NCI-H2227 (cell line): ENCODE measurements around the gene ATP10B.
"Not testable (repeated sequence)": the region's sequence is repeated elsewhere in the genome, so short reads cannot be mapped to it uniquely, and the experiment has no call there.

Experiments
- DNase-seq: peaks from one replicate; lab custom pipeline; 2025; ENCODE audit not compliant: unreplicated experiment; lab: John Stamatoyannopoulos, UW

ATP10B gene

DNA sequence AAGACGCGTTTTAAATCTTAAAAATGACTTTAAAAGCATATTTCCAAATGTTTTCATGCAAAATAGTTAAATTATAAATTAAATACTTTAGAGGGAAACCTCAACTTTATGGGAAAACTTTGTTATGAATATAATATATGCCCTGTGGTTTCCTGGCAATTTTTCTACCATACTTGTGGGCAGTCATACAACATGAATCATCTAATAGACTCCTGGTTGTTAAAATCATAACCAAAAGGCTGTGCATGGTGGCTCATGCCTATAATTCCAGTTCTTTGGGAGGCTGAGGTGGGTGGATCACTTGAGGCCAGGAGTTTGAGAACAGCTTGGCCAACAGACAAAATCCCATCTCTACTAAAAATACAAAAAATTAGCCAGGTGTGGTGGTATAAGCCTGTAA is 18.2 kb downstream of the ATP10B start:
- DNase-seq = no peak

DNA sequence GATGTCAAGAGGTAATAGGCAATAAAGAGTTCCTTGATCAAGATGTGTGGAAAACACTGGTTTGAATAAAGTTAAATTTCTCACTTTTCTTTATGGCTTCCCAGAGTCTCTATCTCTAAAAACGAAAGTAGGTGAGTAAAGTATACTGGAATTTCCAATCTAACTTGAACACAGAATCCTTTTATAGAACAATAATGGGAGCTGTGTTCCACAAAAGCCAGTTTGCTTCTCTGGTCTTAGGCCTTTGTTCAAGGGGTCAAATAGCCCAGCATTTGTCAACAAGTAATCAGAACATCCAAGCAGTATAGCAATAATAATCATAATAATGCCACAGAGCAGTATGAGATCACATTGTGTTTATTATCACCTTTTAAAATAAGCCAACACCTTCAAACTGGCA is 20.2 kb downstream of the ATP10B start:
- no peak for DNase-seq

DNA sequence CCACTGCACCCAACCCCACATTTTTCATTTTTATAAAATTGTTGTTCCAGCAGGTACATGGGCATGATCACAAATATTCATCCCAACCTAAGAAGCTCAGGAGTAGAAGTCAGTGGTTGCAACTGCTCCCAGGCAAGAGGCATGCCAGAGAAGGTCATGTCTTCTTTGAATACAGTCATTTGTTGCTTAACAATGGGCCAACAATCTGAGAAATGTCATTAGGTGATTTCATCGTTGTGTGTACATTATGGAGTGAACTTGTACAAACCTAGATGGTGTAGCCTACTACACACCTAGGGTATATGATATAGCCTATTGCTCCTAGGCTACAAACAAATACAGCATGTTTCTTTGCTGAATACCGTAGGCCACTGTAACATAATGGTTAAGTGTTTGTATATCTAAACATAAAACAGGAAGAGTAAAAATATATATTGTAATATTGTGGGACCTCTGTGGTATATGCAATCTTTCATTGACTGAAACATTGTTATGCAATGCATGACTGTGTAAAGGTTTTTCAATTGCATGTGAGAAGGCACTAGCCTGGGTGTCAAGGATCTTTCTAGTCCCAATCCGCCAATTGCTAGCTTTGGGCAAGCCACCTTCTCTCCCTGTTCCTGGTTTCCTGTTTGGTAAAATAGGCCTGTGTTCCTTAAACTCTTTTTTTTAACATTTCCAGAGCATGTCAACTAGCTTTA is 27.6 kb downstream of the ATP10B start:
- DNase-seq = no peak

DNA sequence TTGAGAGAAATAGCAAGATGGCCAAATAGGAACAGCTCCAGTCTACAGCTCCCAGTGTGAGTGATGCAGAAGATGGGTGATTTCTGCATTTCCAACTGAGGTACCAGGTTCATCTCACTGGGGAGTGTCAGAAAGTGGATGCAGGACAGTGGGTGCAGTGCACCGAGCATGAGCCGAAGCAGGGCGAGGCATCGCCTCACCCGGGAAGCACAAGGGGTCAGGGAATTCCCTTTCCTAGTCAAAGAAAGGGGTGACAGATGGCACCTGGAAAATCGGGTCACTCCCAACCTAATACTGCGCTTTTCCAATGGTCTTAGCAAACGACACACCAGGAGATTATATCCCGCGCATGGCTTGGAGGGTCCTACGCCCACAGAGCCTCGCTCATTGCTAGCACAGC is 39.0 kb downstream of the ATP10B start:
- DNase-seq = not testable (repeated sequence)

DNA sequence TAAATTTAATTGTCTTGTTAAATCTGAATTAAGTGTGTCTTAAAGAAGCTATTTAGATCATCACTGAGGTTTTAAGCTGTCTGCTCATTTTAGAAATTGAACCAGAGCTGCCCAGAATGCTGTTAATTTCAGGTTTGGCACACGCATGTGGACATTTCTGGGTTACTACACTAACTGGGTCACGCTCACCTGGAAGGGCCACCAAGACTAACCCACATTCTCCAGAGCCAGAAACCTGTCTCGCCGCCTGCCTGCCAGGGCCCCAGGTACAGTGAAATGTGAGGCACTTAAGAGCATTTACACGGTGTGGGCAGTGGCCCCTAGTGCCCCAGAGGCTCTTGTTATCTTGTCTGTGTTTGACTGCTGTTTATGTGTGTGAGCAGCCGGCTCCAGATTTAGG is 46.6 kb downstream of the ATP10B start:
- no peak for DNase-seq

DNA sequence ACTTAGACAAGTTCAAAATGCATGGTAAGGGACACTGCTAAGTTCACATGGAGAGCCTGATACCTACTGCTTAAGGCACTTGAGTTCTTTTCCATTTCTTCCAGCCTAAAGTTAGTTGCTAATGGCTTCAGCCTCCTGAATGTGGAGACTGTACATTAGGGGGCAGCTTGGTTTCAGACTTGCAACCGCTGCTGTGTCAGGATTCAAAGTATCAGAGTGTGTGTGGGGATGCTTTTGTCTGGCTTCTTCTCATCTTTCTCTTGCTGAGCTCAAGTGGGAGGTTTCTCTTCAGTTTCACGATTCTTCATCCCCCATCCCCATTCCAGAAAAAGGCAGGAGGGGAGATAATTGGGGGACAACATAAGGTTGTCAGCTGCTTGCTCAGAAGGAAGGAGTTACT is 49.4 kb downstream of the ATP10B start:
- DNase-seq = no peak

DNA sequence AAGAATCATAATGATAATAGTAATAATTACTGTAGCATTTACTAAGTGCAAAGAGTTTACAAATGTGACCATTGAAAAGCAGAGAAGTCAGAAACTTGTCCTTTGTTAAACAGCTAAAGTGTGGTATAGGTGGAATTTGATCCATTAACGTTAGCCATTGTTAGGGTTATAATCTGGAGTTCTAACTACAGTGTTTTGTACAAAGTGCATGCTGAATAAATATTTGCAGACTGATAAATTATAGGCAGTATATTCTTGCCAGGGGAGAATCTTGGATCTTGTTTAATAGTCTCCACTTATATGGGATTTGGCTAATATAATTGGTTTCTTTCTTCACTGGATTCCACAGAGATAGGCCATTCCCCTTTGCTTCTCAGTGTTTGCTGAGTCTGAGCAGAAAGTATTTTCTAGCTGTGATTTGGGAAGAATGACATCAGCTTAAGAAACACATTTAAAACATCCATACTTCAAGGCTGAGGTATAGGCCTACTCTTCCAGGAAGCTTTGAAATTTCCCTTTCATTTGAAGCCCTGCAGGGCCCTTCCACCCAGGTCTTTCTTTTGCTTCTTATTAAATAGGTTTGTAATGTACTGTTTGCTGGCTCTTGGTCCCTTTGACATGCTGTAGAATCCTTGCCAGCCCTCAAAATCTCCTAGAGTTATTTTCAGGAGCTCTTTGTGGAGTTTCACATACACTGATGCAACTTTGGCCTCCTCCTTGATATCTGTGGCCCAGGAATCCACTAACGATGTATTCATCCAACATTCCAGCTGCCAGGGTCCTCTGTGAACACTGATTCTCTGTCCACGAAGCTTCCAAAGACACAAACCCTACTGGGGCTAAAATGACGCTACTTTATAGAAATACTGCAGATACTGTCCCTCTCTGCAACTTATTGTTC is 51.4 kb downstream of the ATP10B start:
- DNase-seq = no peak

DNA sequence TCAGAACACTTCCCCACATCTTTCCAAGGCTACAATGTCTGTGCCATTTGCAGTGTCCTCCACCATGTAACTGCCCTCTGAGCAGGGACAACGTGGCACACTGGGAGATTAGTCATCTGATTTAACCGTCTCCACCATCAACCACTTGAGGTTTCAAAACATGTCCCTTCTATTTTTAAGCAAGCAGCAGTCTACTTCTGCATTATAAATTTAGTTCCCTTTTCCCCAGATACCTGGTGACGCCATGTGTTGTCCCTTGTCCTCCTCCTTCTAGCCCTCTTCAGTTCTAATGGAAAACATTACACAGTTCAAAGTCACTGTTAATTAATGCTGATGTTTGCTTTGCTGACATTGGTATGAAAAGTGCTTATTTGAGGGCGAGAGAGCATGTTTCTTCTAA is 52.8 kb downstream of the ATP10B start:
- DNase-seq = no peak

DNA sequence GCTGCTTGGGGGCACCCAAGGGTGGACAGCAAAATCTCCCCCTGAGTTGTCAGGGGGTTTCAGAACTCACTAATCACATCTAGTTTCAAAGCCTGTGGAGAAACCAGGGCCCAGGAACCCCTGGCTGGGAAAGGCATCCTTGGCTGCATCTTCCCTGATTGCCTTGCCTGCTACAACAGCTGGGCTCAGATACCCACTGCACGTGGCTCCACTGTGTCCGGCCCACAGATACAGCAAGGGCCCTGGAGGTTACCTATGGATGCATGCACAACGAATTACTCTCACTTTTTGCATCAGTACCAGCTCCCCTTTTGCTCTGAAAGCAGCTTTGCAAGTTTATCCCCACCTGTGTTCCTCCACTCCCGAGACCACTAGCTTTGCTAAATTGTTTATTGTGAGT is 55.0 kb downstream of the ATP10B start:
- no peak for DNase-seq

DNA sequence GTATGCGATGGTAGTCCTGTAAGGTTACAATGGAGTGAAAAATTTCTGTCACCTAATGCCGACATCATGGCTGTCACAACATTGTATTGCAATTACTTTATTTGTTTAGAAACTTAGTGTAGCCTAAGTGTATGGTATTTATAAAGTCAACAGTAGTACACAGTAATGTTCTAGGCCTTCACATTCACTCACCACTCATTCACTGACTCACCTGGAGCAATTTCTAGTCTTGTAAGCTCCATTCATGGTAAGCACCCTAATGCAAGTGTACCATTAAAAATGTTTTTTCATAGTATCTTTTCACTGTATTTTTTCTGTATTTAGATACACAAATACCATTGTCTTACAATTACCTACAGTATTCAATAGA is 58.5 kb downstream of the ATP10B start:
- DNase-seq = no peak

DNA sequence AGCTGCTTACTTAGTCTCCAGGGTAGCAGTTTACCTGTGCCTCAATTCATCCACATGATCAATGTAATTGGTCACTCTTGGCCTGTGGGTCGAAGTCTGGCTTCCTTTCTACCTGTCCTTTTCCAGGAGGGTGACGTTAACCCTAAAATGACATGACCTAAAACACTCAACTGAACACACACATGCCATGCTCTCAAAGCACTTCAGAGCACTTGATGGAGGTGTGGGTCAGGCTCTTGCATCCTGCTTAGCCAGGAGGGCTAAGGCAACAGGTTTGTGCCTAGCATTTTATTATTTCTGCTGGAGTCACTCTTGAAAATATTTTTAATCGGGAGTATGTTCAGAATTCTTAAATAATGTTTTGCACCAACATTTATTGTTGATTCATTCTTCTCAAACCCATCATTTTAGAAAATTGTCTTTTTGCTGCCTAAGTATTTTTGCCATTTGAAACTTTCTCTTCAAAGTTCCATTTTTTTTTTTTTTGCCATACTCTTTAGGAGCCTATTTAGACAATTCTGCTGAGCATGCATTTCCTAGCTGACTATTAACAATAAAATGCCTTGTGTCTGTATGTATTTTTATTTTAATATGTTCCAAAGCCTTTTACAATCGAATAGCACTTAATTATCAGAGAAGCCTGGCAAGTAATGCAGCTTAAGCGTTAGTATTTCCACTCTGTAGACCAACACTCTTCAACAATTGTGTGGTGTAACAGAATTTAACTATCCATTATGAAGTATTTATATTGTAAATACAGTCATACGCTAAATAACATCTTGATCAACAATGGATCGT is 59.1 kb downstream of the ATP10B start:
- DNase-seq = no peak

DNA sequence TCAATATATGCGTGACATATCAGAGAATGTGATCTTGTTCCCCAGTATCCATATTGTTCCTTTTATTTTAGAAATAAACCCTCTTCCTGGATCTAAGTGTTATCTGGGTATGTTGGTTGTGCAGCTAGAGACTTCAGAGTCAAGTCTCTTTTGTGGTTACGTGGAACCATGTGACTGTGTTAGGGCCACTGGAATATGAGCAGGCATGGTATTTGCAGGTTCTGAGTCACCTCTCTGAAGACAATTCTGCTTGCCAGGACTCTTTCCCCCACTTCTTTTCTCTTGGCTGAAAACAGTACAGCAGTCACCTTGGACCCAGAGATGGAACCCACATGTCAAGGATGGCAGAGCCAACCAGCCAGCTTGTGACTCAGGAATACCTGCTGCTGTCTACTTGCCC is 59.7 kb downstream of the ATP10B start:
- DNase-seq = no peak

DNA sequence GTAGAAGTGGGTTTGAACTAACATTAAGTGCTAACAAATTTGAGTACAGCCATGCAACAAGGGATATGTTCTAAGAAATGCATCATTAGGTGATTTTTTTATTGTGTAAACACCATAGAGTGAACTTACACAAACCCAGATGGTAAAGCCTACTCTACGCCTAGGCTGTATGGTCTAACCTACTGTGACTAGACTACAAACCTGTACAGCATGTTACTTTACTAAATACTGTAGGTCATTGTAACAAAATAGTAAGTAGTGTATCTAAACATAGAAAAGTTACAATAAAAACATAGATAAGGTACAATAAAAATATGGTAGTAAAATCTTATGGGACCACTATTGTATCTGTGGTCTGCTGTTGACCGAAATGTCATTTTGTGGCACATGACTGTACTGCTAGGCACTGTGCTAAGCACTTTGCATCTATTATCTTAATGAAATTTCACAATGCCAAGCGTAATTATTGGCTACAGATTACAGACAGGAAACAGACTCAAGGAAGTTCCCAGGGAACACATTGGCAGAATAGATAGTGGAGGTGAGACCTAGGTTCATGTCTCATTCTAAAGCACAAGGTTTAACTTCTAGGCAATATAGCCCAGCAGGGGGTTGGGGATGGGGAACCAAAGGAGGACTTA is 62.7 kb downstream of the ATP10B start:
- no peak for DNase-seq

DNA sequence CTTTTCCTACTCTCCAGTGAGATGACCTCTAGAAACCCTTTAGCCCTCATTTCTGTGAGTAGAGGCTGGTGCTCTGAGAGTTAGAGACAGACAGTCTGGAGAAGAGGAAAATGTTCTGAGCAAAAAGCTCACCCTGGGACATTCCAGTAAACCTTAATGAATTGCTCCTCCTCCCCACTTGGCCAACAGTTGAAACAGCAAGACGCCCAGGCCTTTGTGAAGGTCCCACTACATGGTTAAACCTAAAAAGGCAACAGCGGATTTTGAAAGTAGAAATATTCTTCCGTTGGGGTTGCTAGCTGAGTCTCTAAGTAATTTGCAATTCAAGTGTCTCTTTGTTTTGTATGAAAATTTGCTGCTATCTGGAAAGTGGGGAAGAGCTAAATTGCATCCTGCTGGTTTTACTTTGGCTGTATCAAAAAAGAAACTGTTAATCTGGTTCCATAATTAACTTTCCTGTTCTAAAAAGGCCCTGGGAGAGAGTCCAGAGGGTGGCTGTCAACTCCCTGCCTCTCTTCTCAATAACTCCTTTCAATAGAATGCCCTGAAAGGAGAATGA is 63.8 kb downstream of the ATP10B start:
- DNase-seq = no peak

DNA sequence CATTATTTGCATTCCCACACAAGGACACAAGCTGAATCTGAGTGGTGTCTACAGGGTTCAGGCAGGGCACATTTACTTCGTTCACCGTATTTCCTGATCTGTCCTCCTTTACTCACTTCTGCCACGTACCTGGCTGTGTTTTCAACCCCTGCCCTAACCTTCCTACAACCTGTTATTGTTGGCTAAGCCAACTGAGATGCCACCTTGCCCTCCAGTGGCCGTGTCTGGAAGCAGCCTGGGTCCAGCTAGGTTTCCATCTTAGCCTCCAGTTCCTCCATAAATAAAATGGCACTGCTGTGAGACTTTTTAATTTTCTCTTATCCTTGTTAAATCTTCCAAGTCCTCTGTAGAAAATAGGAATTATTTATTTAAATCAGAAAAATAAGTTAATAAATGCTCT is 64.8 kb downstream of the ATP10B start:
- DNase-seq = no peak

DNA sequence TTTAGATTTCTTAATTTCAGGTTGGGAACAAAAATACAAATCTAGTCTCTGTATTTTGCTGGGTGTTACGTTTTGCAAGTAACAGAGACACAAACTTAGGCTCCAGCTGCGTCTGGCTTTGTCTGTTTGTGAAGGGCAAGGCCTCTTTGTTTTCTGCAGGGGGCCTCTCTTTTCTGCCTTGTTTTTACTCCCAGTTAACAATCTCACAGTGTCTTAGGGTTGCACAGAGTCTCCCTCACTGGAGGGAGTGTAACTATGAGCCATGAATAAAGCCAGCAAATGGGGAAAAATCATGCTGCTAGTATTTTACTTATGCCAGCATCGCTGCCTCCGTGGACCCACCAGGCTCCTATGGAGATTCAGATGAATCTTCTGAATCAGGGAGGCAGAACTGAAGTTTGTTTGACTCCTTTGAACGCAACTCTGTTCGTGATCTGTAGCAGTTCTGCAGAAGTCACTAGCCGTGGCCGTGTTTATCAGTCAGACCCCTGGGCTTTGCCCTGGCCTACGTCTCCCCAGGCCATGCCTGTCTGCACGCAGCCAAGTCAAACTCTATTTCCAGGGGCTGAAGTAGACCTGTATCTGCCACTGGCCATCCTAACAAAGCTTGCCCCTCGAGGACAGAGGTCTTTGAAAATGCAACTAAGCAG is 77.2 kb downstream of the ATP10B start:
- no peak for DNase-seq

DNA sequence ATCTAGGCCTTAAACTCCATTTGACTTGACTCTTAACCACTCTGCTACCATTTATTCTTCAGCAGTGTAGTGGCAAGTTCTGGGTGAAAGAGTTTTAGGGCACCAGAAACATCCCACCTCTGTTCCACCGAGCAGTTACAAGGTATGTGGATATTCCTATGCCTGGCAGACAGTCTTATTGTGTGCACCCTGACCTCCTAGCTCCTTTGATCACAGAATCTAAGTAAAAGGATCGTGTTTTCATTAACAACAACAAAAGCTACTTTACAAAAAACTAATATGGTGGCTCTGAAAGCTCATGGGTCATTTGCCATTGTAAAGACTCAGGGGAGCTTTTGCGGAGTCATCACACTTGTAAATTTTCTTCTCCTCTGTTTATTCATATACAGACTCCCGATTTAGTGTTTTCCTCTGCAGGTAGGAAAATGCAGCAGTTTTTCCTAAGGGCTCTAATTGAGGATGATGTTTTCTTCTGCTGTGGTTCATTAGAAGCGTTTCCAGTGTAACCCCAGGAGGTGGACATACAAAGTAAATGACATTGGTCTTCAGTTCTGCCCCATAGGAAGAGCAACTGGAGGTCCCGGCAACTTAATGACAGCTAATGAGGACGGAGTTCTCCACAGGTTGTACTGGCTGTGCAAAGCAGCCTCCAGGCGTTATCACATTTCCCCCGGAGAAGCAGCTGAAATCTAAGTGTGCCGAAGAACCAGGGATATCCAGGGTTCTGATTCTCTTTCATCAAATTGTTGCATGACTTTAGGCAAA is 78.2 kb downstream of the ATP10B start:
- no peak for DNase-seq

DNA sequence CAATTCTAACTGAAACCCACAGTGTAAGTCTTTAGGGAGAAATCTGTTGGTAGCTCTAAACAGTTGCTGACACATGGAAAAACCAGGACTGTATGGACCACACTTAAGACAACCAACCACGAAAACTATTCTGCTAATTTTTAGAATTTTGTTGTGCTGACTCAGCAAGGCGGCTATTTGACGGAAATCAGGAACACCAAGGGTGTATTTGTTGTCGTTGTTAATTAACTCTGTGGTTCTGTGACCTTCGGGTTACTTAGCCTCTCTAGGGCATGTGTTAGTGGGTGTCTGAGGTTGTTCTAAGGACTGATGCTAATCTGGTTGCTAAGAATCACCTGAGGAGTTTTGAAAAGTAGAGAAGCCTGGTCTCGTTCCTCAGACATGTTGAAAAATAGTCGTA is 79.2 kb downstream of the ATP10B start:
- DNase-seq = no peak

DNA sequence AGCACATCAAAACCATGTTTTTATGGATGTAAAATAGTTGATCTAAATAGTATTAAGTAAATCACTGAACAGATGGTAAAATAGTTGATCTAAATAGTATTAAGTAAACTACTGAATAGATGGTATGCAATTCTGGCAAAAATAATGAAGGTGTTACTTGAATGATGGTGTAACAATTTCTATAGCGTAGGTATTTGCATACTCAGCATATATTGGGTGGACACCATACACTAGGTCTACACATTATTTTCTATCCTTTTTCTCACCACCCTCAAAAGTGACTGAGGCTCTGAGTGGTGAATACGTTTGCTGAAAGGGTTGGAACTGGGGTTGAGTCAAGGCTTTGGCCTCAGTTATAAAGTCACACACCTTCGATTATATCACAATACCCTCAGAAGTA is 81.3 kb downstream of the ATP10B start:
- DNase-seq = no peak

DNA sequence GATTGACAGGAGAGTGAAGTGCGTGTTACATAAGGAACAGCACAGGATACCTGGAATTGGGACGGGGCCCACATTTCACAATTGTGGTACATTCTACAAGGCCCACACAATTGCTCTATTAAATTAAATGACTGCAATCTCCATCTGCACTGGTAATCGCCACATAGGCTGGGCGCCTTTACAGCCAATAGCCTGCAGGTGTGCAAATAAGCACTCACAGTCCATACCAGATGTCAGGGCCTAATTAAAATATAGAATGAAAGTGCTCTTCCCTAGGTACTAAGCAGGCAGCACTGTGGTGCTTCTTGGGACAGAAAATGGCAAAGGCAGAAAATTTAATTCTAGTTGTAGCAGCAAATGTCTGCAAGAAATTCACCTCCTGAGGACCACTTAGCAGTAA is 82.7 kb downstream of the ATP10B start:
- DNase-seq = no peak
